Panc1 (cell line): ENCODE measurements around the gene OR5AU1.

Source experiments
- CTCF ChIP-seq: fragments of 450-650 bp; IDR thresholded peaks from 2 replicates; pipeline ENCODE4 v1.5.1; 2017; ENCODE audit warnings: mild to moderate bottlenecking
- POLR2AphosphoS5 ChIP-seq: IDR thresholded peaks from 2 replicates; pipeline ENCODE4 v1.6.1; 2012; ENCODE audit warnings: mild to moderate bottlenecking, low read depth, low read length, moderate library complexity

- TF ChIP-seq CTCF (no peak), POLR2AphosphoS5 (no peak)
These were observed 47.1 kb downstream of the OR5AU1 start for GRCh38 chr14:21108791-21109190.
